ENCODE results near the gene MLEC.

Gene MLEC

DNA sequence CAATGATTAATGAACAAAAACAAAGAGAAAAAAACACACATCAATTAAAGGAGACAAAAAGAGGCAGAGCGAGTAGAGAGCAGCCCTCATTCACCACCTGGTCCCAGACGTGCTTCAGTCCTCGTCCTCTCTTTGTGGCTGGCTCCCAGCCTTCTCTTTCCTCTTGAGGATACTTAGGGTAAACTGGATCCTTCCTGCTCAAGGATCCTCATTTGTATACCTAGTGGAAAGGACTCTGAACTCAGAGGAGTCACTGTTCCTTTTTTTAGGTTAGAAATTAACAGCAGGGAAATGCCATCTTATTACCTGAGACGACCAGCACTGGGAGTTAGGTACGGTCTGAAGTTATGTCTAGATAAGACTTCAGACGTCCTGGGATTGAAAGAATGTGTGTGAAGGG, 9.7 kb downstream of the MLEC start:
- no peak for DNase-seq

DNA sequence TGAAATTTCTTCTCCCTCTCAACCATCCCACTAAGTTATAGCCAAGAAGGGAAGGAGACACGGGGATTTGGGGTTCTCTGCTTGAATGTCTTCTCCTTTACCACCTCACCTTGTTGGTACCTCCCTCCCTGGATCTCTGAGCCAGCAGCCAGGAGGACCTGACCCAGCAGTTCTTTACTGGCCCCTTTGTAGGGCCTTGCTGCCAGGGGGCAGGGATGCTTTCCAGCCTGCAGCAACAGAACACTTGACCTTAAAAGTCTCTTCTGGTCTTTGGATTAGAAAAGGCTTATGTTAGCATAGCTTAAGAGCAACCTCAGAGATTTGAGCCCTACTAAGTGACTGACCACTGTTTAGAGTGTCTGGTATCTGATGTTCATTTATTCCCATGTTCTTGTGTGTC, 10.4 kb downstream of the MLEC start:
- no peak for DNase-seq

DNA sequence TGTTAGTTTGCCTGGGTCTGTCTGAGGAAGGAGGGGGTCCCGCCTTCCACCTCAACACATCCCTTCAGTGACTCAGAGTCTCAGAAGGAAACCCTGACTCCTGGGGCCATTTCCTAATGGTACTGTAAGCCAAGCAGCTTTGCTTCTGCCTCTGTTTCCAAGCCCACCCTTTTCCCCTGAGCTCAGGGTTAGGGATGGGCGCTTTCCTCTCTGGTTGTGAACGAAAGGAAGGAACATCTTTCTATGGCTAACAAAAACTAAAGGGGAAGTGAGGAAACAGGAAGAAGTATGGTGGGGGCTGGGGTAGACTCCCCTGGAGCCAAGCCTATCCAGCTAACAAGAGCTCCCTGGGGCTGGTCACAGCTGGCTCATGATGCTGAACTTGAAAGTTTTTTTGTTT, 11.7 kb downstream of the MLEC start:
- DNase-seq, result no peak

DNA sequence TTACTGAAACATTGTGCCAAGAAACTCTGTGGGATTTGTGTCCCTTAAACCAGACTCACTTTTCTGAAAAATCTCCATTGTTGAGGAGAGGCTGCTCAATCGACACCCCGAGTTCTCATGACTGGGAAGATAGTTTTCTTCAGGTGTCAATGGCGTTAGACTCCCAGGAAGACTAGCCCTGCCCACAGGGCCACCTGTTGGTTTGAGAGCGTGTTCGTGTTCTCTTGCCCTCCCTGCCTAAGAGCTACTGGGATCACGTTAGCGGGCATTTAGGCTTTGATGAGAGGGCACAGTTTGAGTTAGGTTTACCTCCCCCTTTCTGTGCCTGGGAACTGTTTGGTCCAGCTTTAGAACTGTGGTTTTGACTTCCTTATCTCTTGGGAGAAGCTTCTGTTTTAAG, 12.6 kb downstream of the MLEC start:
- DNase-seq, result no peak

DNA sequence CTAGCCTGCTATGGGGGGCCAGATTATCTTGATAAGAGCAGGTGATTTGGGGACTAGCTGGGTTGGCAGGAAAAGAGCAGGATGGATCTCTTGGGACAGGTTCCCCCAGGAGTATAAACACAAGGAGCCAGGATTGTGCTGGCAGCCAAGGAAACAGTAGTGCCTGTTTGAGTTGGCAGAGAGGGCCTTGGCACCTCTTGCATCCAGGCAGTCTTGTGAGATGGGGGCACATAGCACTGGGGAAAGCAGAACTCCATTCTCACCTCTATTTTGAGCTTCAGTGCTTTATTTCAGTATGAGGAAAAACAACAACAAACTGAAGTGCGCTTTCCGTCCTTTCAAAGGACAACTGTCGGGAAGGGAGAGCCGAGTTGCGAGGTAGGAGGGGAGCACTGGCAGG, 13.9 kb downstream of the MLEC start:
- DNase-seq, result no peak

DNA sequence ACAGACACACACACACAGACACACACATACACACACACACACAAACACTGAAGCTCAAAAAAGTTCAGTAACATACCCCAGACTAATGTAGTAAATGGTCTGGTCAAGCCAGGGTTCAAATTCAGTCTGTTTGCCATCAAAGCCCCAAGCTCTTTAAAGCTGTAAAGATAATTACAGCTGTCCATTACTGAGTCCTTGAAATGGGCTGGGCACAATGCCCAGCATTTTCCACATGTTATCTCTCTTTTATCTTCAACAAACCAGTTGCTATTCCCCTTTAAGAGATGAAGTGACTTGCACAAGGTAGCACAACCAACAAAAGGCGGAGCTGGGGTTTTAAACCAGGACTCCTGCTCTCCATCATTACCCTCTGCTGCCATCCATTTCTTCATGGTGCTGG, 15.7 kb downstream of the MLEC start:
- DNase-seq, result no peak

DNA sequence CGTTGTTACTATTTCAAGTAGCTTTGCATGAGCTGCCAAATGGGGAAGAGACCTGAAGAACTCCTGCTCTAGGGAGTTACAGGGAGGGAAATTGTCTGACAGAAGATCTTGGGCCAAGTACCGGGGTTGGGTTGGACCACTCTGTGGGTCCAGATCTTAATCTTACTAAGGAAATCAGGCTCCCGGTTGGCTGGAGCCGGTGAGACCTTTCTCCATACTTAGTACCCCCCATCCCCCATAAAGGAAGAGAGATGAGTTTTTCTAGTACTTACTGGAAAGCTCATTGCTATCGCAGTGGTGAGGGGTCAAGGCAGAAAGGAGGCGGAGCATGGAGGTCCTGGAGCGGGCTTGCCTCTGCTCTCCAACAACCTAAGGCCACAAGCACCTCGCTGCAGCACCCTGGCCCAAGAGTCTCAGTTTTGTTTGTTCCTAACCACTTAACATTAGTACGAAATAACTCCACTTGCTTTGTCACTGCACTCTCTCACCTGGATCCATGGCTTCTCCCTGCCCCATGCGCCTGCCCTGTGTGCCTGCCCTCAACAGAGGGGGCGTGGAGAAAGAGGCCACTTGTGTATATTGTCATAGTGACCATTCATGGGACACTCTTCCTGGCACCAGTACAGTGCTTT, 16.5 kb downstream of the MLEC start:
- no peak for DNase-seq

DNA sequence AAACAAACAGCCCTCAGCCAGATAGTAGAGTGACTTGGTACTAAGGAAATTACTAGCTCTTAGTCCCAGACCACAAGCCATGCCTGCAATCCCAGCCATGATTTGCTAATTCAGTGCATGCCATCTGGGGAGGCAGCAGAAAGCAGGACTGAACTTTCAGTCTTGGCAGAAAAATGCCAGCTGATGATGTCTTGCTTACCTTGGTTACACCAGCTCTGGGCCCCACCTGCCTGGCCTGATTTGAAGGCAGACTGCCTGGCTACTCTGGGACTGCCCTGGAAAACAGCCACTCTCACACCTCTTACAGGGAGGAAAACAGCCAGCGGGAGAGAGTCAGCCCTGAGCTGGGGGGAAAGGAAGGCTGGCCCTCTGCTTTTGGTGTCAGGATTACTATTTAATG, 18.7 kb downstream of the MLEC start:
- no peak for DNase-seq

DNA sequence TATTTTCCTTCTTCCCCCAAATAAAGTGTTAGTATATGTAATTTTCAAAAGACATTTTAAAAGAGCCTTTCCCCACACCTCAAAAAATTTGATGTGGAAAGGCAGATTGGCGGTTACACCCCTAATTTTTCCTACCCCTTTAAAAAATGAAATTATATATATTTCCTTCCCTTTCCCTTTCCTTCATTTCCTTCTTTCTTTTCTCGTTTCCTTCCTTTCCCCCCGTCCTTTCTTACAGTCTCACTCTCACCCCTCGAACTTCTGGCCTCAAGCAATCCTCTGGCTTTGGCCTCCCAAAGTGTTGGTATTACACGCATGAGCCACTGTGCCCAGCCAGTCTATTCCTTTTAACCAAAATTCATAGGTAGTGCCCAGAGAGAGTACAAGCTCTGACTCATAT, 19.1 kb downstream of the MLEC start:
- DNase-seq, result no peak

DNA sequence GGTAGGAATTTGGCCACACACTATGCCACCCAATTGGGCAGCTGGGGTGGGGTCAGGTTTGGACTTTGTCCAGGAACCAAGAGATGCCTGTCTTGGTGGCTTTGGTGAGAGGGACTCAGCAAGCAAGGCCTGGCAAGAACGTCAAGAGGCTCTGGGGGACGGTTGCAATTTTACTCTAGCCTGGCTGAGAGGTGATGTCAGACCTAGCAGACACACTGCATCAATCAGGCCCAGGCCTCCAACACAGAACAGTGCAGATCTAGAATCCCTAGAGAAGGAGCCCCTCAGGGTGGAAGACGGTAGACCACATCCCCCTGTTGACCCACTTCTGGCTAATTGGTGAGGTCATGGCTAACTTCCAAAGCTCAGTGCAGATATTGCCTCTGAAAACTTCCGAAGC, 21.7 kb downstream of the MLEC start:
- no peak for DNase-seq

DNA sequence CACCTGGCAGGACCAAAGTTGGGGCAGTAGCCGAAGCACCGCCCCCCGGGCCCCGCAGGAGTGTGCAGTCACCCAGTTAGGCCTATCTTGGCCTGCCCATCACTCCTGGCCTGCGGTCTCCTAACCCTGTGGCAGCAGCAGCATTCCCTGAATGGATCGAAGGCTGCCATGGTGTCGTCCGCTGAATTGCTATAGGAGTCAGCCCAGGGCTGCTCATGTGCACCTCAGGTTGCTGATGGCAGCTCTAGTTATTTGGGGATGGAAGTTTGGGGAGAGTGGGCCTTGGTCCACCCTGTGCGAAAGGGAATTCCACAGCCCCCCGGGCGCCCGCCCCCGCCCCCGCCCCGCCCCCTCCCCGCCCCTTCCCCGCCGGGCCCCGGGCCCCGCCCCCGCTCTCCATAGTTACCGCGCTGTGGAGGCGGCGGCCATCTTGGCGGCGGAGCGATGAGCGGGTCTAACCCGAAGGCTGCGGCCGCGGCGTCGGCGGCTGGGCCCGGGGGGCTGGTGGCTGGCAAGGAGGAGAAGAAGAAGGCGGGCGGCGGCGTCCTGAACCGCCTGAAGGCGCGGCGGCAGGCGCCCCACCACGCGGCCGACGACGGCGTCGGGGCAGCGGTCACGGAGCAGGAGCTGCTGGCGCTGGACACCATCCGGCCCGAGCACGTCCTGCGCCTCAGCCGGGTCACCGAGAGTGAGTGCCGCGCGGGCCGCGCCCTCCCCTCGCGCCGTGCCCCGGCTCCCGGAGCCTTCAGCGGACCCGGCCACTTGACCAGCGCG, 23.3 kb downstream of the MLEC start, which contains the start of gene UNC119B:
Gene UNC119B, plus strand, starts transcription at position 428 of the 774 bp plus-strand sequence. Its CDS starts 17 bp downstream, at position 445.
- no peak for DNase-seq

DNA sequence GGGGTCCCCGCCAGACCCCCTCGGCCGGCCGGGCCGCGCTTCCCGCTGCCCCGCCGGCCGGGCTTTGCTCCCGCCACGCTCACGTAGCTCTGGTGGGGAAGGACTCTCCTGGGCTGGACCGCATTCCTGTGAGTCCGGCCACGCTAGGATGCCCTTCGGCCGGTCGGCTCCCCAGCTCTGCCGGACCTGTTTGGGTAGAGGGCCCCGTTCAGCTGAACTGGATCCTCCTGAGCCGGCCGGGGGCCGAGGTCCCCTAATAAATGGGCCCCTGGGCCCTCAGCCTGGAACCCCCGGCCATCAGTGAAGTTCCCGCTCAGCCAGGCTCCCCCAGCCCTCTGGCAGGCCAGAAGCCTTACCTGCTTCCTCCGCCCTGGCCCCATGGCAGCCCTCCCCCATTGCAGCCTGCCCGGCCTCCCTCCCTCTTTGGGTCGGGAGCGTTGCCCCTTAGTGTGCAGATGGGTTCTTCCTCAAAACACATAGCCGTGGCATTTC, 23.9 kb downstream of the MLEC start:
- no peak for DNase-seq

DNA sequence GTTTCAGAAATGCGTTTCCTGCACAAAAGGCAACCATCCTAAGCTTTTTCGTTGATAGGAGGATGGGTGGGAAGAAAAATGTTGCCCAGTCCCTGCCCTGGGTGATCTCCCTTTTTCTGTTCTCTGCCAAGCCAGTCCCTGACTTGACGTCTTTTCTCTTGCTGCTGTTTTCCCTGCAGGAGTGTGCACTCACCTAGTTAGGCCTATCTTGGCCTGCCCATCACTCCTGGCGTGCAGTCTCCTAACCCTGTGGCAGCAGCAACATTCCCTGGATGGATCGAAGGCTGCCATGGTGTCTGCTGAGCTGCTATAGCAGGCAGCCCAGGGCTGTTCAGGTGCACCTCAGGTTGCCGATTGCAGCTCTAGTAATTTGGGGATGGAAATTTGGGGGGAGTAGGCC, 24.5 kb downstream of the MLEC start:
- DNase-seq, result no peak

DNA sequence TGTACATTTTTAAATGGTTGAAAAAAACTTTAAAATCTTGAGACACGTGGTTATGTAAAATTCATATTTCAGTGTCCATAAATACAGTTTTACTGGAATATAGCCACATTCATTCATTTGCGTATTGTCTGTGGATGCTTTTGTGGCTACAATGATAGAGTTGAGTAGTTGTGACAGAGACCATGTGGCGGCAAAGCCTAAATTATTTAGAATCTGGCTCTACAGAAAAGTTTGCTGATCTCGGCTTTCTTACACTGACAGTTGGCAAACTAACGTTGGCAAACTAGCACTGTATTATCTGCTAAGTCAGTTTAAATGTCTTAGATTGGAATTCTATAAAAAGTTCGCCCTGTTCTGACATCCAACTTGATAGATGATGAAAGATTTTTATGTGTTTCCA, 25.7 kb downstream of the MLEC start:
- DNase-seq, result no peak

DNA sequence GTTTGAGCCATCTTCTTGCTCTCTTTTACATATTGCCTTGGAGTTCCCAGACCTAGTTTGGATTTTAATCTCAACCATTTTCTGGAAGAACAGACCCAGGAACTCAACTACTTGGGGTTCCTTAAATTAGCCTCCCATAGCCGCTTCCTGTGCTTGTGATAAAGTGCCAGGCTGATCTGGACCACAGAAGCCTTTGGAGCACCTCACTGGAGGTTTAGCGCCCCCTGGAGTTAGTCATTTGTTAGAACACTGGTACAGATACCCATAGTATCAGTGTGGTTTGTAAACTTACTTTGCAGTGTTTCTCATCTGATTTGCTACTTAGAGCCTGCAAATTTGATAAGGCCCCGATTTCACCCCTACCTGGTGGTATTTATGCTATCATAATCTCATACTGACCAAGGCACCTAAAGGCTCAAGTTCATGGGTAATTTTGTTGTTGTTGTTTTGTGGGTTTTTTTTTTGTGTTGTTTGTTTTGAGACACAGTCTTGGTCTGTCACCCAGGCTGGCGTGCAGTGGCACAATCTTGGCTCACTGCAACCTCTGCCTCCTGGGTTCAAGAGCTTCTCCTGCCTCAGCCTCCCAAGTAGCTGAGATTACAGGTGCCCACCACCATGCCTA, 27.0 kb downstream of the MLEC start:
- no peak for DNase-seq

DNA sequence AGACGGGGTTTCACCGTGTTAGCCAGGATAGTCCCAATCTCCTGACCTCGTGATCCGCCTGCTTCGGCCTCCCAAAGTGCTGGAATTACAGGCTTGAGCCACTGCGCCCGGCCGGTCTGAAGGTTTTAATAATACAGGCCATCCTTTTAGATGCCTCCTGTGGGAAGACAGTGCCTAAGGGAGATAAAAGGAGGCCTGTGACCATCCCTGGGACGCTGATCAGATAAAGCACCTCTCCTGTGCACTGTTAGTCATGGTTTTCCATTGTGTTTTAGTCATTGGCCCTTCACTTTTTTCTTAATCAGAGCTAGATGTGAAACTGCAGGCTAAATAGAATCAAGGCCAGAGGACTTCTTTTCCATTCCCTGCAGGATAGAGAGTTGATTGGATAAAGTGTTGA, 31.1 kb downstream of the MLEC start:
- no peak for DNase-seq

DNA sequence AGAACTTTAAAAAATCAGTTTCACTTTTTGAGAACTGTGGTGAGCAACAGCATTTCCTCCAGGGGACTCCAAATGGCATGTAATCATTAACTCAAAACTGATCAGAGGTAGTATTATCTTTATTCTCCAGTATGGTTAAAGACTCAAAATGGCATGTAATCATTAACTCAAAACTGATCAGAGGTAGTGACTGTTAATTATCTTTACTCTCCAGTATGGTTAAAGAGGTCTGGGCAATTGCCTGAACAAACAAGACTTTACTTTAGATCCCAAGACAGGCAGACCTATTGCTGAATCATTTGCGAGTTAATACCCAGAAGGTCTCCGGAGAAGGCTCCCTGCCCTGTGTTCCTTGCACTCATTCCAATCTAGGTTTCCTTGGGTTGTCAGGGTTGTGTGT, 32.1 kb downstream of the MLEC start:
- DNase-seq, result no peak

DNA sequence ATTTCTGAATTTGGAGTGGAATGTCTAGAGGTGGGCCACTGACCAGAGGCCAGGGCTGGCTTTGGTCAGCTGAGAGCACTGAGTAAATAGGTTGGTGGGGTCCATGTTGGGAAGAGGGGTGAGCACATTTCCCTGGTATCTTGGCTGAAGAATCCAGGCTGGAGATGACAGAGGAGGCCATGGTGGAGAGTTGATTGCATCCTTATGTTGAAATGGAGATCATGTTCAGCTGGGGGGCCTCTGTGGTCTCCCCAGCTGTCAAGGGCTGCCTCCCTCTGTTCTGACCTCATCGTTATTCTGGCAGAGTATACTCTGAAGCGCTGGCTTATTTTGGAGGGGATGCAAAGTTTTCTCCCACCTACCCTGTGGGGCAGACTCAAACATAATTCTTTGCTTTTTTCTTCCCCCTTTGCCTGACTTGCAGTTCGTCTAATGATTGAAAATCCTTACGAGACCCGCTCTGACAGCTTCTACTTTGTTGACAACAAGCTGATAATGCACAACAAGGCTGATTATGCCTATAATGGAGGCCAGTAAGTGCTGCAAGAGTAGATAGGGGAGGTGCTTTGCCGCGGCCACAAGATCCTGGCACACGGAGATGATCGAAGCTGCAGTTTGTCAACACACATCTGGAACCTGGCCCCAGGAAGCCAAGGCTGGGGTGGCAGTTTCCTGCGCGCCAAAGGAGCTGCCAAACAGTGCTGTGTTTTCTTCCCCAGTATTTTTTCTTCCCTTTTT, 32.7 kb downstream of the MLEC start:
- no peak for DNase-seq

DNA sequence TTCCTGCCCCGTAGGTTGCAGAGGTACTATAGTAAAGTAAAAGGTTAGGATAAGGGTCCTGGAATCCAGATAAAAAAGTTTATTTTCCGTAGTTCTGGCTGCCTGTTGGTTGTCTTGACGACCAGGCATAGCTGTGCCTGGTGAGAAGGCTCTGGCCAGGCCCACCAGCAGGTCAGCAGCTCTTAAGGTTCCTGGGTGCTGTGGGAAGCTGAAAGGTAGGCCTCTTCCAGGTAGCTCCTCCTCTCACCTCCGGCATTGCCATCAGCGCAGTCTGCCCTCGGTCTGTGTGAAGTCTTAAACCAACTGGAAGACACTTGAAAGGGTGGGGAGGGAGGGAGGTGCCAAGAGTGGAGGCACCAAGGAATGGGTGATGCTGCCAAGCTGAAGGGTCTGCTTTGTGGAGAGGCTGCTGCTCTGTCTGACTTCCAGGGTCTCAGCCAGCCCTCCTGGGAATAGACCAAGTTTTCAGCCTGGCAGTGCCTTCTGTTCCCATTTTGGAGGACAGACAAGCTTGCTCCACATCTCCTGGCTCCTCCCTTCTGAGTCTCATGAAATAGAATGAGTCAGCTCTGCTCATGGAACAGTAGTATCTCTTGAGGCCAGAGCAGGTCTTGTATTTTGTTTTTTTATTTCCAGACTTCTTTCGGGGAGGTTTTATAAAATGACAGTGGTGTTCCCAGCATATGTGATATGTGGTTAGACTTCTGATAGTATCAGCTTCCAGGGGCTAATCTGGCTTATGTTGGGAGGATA, 33.5 kb downstream of the MLEC start:
- no peak for DNase-seq

DNA sequence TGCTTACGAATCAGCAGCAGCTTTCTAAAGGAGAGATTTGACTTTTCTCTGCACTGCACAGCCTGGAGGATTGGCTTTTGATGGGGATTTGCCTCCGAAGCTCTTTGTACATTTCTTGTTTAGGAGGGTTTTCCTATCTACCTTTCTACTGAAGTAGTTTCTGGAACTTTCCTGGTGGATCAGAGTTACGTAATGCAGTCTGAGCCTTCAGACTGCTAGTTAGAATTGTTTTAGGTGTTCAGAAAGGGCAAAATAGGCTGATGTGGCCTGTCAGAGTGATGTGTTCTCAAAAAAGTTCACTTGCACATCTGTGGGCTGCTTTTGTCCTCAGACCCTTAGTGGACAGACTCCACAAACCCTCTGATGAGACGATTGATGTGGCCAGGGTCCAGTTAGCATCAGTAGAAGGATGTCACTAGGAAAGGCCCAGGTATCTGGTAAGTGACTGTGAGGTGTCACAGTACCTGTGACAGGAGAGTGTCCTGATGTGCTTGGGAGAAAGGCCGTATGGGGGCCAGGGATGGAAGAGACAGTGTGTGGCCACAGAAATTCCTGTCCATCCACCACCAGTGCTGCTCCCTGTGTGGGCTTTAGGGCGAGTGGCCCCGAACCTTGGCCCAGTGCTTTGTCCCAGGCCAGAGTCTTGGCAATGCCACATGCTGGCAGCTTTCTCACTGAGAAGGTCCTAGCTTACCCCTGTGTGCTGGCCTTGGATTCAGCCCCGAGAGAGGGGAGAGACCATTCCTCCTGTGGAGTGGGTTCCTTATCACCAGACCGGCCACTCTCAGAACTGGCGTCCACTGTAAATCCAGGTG, 34.2 kb downstream of the MLEC start:
- no peak for DNase-seq

DNA sequence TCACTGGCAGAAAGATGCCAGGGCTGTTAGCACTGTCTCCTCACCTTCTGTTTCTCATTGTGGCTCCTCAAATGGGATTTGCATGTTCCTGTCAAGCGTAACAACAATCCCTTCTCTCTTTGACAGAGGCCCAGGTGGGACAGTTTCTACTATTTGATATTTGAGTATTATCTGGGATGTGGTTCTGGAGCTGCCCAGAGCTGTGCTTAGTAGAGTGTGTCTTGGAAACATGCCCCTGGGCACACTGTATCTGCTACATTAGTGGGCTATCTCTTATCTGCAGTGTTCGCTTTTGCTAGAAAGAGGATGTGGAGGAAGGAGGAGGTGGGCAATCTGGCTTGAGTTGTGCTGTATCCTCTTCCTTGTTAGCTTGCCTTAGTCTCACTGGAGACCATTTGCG, 34.9 kb downstream of the MLEC start:
- DNase-seq, result no peak

DNA sequence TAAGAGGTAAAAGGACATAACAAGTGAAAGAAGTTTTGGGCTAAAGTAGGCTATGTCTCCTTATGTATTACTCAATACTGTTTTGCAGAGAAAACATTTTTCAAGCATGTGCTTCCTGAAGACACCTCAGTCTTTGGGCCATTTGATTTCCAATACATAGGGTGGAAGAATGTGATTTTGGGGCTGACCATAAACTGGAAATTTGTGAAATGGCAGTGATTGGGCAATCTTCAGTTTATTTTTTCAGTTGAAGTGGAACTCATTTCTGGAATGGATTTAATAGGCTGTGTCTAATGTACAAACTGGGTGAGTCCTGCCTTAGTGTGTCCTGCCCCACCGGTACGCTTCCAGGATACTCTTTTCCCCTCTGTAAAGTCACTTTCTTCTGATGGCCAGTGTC, 35.8 kb downstream of the MLEC start:
- no peak for DNase-seq

Measured in cortex of kidney (tissue), 1 donor.